GM18870 (cell line): ENCODE data around the gene GALR1.
"Not testable (repeated sequence)": the region's sequence is repeated elsewhere in the genome, so short reads cannot be mapped to it uniquely, and the experiment has no call there.

Experiments used
- ATAC-seq: cut with Tn5 transposase; IDR thresholded peaks from one replicate; pipeline ENCODE4 v1.9.1; 2021; ENCODE audit warnings: moderate library complexity; ENCODE audit not compliant: unreplicated experiment

GALR1 gene, protein sequence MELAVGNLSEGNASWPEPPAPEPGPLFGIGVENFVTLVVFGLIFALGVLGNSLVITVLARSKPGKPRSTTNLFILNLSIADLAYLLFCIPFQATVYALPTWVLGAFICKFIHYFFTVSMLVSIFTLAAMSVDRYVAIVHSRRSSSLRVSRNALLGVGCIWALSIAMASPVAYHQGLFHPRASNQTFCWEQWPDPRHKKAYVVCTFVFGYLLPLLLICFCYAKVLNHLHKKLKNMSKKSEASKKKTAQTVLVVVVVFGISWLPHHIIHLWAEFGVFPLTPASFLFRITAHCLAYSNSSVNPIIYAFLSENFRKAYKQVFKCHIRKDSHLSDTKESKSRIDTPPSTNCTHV

GRCh38 chr18:77249569-77250500, at the start of gene GALR1:
TSS of gene GALR1 (plus strand) at chr18:77249848. CDS start at chr18:77250549, 701 bp downstream.
- ATAC-seq: no peak

GRCh38 chr18:77201506-77201905, 48.1 kb upstream of the GALR1 start:
- no peak for ATAC-seq

- no peak for ATAC-seq
Observed at GRCh38 chr18:77202329-77202728, 47.3 kb upstream of the GALR1 start.

GRCh38 chr18:77203071-77203470, 46.6 kb upstream of the GALR1 start:
- ATAC-seq: no peak

DNA sequence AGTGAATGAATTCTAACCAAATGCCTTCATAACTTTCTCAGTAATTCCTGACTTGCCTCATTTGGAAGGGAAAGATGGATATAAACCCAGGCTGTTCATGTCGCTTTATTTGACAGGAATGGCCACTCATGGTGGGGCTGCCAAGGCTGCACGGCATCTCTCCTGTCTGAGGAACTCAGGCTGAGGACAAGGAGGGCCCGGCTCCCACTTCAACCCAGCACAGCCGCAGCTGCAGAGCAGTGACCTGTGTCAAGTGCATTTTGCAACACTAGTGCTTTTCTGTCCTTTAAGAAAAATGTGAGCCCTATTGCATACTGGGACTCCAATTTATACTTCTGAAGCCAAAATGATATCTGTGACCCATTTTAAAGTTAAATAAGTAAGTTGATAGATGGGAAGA, 45.8 kb upstream of the GALR1 start:
- ATAC-seq: no peak

DNA sequence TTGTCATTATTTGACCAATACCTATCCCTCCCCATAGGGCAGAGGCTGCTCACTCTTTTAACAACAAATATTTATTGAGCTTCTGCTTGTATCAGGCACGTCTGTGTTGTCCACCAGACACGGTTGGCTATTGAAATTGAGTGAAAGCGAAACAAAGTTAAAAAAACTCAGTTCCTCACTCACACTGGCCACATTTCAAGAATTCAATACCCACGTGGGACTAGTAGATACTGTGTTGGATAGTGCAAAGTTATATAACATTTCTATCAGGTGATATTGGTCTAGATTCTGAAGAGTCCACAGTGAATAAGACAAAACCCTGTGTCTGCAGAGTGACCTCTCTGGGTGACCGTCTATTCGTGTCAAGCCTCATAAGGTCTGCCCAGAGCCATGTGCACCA, 43.9 kb upstream of the GALR1 start:
- ATAC-seq: no peak

DNA sequence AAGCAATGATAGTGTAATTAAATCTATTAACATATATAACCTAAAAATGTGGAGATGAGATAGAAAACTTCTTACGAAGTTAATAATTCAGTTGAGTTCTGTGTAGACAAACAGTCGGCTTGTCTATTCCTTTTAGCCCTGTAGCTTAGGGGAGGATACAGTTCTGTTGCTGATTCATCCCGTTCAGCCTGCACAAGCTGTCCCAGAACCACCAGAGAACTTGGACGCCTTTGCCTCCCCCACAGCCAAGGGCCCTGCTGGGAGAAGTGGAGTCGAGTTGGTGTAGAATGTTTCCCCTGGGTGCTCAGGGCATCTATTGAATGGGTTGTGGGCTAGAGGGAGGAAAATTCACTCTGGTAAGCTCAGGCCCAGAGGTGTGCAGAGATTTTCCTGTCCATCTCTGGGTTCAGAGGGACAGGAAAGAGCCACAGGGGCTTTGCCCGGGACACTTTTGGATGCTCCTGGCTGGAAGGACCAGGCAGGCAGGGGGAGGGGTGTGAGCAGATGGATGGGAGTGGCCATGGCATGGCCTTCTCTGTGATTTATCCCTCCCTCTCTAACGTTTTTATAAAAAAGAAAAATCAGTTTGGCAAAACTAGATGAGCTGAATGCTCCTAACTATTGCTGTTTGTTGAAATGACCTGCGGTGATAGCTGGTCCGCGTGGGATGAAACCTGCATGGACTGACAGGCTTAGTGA, 42.8 kb upstream of the GALR1 start:
- no peak for ATAC-seq

- ATAC-seq: no peak
Observed at GRCh38 chr18:77207540-77207939, 42.1 kb upstream of the GALR1 start.

DNA sequence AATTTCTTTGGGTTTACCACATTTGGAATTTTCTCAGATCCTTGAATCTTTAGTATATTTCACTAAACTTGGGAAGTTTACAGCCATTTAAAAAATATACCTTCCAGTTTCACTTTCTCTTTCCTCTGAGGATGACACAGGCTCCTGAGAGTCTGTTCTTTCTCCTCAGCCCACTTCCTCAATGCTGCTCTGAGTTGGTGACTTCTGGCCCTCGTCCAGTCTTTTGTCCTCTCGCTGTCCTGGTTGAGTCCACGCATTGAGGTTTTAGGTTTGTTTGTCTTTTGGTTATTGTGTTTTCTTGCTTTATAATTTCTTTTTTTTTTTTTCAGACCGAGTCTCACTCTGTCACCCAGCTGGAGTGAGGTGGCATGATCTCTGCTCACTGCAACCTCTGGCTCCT, 40.7 kb upstream of the GALR1 start:
- ATAC-seq: peak; percentile 84

DNA sequence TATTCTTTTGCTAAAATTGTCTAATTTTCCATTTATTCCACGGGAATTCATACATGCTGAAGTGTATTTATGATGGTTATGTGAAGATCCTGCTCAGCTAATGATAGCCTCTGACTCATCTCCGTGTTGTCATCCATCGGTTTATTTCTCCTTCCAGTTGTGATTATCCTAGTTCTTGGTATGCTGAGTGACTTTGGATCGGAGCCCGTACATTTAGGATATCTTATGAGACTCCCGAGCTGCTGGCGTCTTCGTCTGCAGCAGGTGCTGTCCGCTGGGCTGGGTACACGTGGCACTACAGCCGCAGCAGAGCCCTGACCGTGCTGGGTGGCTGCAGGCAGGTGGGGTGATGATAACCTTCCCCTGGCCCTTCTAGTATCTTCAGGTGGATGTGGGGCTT, 40.1 kb upstream of the GALR1 start:
- no peak for ATAC-seq

DNA sequence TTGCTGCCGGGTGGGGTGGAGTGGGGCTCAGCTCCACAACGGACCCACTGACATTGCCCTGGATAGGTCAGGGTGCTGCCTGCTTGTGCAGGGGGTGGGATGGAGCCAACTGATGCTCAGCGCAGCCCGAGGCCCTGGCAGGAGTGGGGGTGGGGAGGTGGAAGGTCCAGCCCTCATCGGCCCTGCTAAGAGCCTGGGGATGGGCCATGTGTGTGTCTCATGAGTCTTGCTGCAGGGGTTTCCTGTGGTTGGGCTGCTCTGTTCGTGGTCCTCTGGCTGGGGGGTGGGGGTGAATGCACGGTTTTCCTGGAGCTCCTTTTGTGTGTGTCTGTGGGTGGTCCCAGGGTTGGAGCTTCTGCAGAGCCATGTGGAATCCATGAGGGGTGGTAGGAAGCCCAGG, 39.4 kb upstream of the GALR1 start:
- no peak for ATAC-seq

- no peak for ATAC-seq
Observed at GRCh38 chr18:77218642-77219041, 31.0 kb upstream of the GALR1 start.

- no peak for ATAC-seq
Observed at GRCh38 chr18:77220726-77221125, 28.9 kb upstream of the GALR1 start.

DNA sequence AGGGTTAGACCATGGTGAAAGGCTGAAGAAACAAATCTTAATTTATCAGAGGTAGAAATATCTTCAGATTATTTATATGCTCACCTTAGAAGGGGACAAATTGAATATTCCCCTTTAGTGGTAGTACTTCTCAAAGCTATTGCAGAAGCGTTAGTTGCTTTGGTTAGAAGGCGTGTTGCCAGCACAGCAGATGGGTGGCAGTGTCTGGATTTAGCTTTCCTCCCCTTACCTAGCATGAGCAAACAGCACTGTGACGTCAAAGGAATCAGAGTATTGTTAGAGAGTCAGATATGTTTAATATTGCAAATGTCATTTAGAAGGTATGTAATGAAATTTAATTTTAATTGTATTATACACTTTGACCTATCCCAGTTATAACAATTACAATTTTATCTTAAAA, 27.2 kb upstream of the GALR1 start:
- ATAC-seq: no peak

- ATAC-seq: no peak
Observed at GRCh38 chr18:77223221-77223639, 26.4 kb upstream of the GALR1 start.

DNA sequence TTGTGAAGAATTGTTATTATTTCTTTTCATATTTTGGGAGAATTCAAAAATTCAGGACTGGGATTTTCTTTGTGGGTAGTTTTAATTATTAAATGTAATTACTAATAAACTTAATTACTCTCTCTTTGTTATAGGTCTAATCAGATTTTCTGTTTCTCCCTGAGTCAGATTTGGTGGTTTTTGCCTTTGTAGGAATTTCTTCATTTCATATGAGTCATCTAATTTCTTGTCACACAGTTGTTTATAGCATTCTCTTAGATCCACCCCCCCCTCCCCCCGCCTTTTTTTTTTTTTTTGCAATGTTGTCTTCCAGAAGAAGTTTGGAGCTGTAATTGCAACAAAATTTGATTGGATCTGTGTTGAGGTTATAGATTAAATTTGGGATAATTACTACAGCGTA, 26.0 kb upstream of the GALR1 start:
- ATAC-seq: no peak

DNA sequence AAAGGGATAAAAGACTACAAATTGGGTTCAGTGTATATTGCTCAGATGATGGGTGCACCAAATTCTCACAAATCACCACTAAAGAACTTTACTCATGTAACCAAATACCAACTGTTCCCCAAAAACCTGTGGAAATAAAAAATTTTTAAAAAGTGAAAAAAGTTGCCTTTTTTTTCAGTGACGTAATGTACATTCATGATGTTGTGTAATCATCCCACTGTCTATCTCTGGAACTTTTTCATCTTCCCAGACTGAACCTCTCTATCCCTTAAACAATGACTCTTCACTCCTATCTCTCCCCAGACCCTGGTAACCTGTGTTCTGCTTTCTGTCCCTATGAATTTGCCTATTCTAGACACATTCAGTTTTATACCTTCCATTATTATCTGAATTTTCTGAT, 19.0 kb upstream of the GALR1 start:
- ATAC-seq: no peak

GRCh38 chr18:77234504-77235365, 14.9 kb upstream of the GALR1 start:
- ATAC-seq: no peak

DNA sequence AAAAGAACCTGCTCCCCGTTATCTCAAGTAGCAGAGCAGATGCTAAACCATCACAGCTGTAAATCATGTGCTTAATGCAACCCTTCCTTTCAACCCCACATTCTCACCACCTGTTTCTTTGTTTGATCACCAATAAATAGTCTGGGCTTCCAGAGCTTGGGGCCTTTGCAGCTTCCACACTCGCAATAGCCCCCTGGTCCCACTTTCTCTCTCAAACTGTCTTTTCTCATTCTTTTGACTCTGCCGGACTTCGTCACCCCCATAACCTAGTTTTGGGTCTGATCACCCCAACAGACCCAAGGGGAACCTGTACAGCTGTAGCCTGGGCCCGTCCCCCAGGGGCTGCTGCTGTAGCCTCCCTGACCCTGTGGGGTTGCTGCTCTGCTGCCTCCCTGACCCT, 10.4 kb upstream of the GALR1 start:
- ATAC-seq: not testable (repeated sequence)

DNA sequence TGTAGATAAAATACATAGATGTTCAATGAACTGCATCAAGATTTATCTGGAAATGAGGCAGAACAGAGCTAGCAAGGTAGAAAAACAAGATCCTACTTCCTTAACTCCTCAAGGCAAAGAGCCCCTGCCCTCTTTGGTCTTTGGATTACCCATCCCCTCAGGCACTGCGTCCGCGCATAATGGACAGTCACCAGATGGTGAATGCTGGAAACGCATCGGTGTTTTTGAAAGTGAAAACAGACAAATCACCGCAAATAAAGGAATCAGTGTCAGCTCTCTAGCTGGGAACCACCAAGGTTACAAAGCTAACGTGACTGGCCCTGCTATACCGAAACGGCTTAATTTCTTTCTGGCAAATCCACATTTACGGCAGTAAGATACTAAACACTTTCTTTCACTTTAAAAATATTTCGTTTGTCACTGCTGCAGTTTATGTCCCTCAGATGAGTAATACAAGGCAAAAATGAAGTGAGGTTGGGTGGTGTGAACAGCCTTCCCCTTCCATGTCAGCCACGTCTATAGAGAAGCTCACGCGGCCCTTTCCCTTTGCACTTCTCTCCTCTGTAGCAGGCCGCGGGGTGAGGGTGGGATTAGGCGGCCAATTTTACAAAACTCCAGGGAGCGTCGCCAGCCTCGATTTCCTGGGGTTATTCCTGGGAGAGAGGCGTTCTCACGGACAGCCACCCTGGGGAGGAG, 627 bp upstream of the GALR1 start:
- no peak for ATAC-seq
